PC-3 (cell line): Measurements from ENCODE around the gene HTR1D. TPM values are rescaled to one million over a fixed set of nuclear protein-coding genes. Genes with fewer than 3 reads are reported as not detected.

Source experiments
- ATAC-seq: fragments of 200-7000 bp; cut with Tn5 transposase; 2 replicates; pipeline ENCODE4 v1.9.1; 2020; ENCODE audit warnings: mild to moderate bottlenecking, moderate library complexity
- BruUV-seq: library from RNA; stranded (reverse); fragments of 400-500 nt; replicated peaks from 2 replicates; lab custom pipeline; 2021; lab: Mats Ljungman, UMichigan
- CTCF ChIA-PET: fragments of 300-600 bp; sonication (Branson Sonifier 250); formaldehyde crosslinking; loops from one replicate; lab custom pipeline; 2022; ENCODE audit warnings: antibody characterized with exemption; lab: Charles Lee
- POLR2A ChIA-PET: fragments of 300-600 bp; sonication (Branson Sonifier 250); formaldehyde crosslinking; loops from one replicate; lab custom pipeline; 2022; ENCODE audit warnings: antibody characterized with exemption; ENCODE audit not compliant: unreplicated experiment; lab: Charles Lee
- DNase-seq: peaks from one replicate; pipeline ENCODE4 v3.0.0-alpha.2; 2015
- H2AFZ ChIP-seq: fragments of 300-600 bp; sonication (generic); 2 replicates; pipeline ENCODE4 v1.6.0; 2016; ENCODE audit warnings: antibody characterized with exemption, low read length
- H3F3A ChIP-seq: fragments of 300-600 bp; sonication (generic); one replicate; pipeline ENCODE4 v1.6.0; 2017; ENCODE audit warnings: antibody characterized with exemption, low read length, control low read depth, mild to moderate bottlenecking; ENCODE audit not compliant: unreplicated experiment
- H3K27ac ChIP-seq: fragments of 300-600 bp; sonication (generic); 2 replicates; pipeline ENCODE4 v1.5.1; 2016; ENCODE audit warnings: mild to moderate bottlenecking, low read length
- H3K27me3 ChIP-seq: fragments of 300-600 bp; sonication (generic); 2 replicates; pipeline ENCODE4 v1.6.1; 2016; ENCODE audit warnings: low read length, mixed read lengths
- H3K36me3 ChIP-seq: fragments of 300-600 bp; sonication (generic); 2 replicates; pipeline ENCODE4 v1.6.1; 2016; ENCODE audit warnings: low read depth, mixed run types, low read length, mixed read lengths
- H3K4me1 ChIP-seq: fragments of 300-600 bp; sonication (generic); 2 replicates; pipeline ENCODE4 v1.5.1; 2016; ENCODE audit warnings: low read length; ENCODE audit not compliant: insufficient read depth
- H3K4me2 ChIP-seq: fragments of 300-600 bp; sonication (generic); 2 replicates; pipeline ENCODE4 v1.6.0; 2016; ENCODE audit warnings: low read length
- H3K4me3 ChIP-seq: fragments of 300-600 bp; sonication (generic); 2 replicates; pipeline ENCODE4 v1.5.1; 2016; ENCODE audit warnings: mild to moderate bottlenecking, low read length, mixed read lengths
- H3K79me2 ChIP-seq: fragments of 300-600 bp; sonication (generic); 2 replicates; pipeline ENCODE4 v1.6.1; 2017; ENCODE audit warnings: low read length, mixed read lengths
- H3K9ac ChIP-seq: fragments of 300-600 bp; sonication (generic); 2 replicates; pipeline ENCODE4 v1.6.0; 2016; ENCODE audit warnings: mild to moderate bottlenecking, low read length
- H3K9me2 ChIP-seq: fragments of 300-600 bp; sonication (generic); replicated peaks from 2 replicates; pipeline ENCODE4 v1.6.1; 2016; ENCODE audit warnings: mixed run types, low read length, mixed read lengths
- H3K9me3 ChIP-seq: fragments of 300-600 bp; sonication (generic); 2 replicates; pipeline ENCODE4 v1.6.1; 2016; ENCODE audit warnings: low read length, mixed read lengths
- H4K20me1 ChIP-seq: fragments of 300-600 bp; sonication (generic); 2 replicates; pipeline ENCODE4 v1.6.1; 2016; ENCODE audit warnings: low read length, mixed read lengths
- EZH2 ChIP-seq: fragments of 300-600 bp; sonication (generic); IDR thresholded peaks from one replicate; pipeline ENCODE4 v1.6.1; 2017; ENCODE audit warnings: antibody characterized with exemption, mild to moderate bottlenecking, low read length; ENCODE audit not compliant: unreplicated experiment
- EZH2phosphoT487 ChIP-seq: fragments of 300-600 bp; sonication (generic); IDR thresholded peaks from 2 replicates; pipeline ENCODE4 v1.6.1; 2018; ENCODE audit warnings: mild to moderate bottlenecking, antibody characterized with exemption, low read length, borderline replicate concordance
- intact Hi-C: fragments of 100-400 bp; cut with micrococcal nuclease; formaldehyde crosslinking; loops from 2 replicates; pipeline ENCODE4 v1.9.0; 2023
- total RNA-seq: library from RNA; depleted of rRNA; stranded (reverse); fragments of >200 nt; gene quantifications from 2 replicates; pipeline ENCODE4 v1.2.3, GENCODE V29; 2014
- TF ChIP-seq, protein P1 (sequence below): fragments of 300-600 bp; sonication (generic); conservative IDR thresholded peaks from 2 replicates; pipeline ENCODE4 v1.5.1; 2017; ENCODE audit warnings: antibody characterized with exemption, low read depth, mild to moderate bottlenecking, low read length

HTR1D gene
- total RNA-seq, 1 experiment from 2014 or later, result 1.3 TPM

DNA sequence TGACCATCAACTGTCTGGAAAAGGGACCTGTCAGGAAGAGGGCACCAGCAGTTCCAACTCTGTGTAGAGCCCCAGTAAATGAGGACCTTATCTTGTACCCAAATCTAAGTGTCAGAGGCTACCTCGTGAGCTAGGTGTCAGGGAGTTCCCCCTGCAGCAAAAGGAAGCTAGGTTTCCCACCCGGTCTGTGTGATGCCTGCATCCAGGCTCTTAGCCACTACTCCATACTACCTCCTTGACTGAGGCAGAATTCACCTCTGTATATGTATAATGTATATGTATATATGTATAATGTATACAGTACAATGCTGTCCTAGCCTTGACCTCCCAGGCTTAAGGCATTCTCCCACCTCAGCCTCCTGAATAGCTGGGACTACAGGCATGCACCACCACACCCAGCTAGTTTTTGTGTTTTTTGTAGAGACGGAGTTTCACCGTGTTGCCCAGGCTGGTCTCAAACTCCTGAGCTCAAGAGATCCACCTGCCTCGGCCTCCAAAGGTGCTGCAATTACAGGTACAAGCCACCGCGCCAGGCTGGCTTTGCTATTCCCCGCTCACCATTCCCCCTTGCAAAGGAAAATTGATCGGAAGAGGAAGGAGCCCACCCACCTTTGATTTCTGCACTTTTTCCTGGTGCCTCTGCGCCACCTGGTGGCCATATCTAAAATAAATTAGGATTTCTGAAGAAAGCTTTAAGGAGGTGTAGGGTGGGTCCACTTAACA lies 32.9 kb downstream of the HTR1D start:
- Histone ChIP-seq H3K4me2 (peak overlapping the region; percentile 82), H3K4me3 (0 out of 2 replicates have a peak overlapping the region, but pooled peaks have one; percentile 41), H3K4me1 (peaks cover 23% of the 10 kb centered on the region), H3K9me3 (no peaks in the 10 kb centered on the region), H3F3A (no peaks in the 10 kb centered on the region), H3K9ac (no peak overlapping the region), H3K9me2 (no peaks in the 10 kb centered on the region), H3K36me3 (no peaks in the 10 kb centered on the region), H3K79me2 (no peaks in the 10 kb centered on the region), H3K27ac (no peak overlapping the region), H3K27me3 (no peaks in the 10 kb centered on the region), H4K20me1 (no peaks in the 10 kb centered on the region), H2AFZ (peak overlapping the region; percentile 61; the same call in 1 of the 2 replicates)
- ChIA-PET POLR2A (no interaction called here), CTCF (interaction anchor here (0.7 to 3.5 kb wide), 5 partner anchors 10 to 208 kb away, joined by 3 to 30 read pairs (median 4); no protein-coding TSS in a partner anchor)
- BruUV-seq, result no TSS peak
- intact Hi-C loops, result loop anchor here (1.0 kb wide), 1 partner anchor 86 kb away; no protein-coding TSS in a partner anchor
- DNase-seq (peak; percentile 64), ATAC-seq (peak; percentile 14; the same call in 1 of the 2 replicates)
- TF ChIP-seq, protein P1, sequence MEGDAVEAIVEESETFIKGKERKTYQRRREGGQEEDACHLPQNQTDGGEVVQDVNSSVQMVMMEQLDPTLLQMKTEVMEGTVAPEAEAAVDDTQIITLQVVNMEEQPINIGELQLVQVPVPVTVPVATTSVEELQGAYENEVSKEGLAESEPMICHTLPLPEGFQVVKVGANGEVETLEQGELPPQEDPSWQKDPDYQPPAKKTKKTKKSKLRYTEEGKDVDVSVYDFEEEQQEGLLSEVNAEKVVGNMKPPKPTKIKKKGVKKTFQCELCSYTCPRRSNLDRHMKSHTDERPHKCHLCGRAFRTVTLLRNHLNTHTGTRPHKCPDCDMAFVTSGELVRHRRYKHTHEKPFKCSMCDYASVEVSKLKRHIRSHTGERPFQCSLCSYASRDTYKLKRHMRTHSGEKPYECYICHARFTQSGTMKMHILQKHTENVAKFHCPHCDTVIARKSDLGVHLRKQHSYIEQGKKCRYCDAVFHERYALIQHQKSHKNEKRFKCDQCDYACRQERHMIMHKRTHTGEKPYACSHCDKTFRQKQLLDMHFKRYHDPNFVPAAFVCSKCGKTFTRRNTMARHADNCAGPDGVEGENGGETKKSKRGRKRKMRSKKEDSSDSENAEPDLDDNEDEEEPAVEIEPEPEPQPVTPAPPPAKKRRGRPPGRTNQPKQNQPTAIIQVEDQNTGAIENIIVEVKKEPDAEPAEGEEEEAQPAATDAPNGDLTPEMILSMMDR, result peak; percentile 86
- TF ChIP-seq EZH2, result no peak
- no peak for TF ChIP-seq EZH2phosphoT487

DNA sequence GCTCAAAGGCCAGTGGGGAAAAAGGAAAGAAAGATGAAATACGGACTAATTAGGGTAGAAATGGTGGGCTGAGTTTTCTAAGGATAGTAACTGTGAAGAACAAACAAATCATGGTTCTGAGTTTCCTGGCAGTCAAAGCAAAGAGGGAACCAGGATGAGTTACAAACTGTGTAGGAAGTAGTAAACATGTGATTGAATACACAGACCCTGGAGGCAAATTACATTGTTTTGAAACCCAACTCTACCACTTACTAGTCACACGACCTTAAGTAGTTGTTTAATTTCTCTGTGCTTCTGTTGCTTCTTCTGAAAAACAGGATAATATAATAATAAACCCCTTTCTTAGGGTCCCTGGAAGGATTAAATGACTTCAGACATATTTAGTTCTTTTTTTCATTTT lies 37.4 kb downstream of the HTR1D start:
- BruUV-seq, result no TSS peak
- Histone ChIP-seq H3K79me2 (no peaks in the 10 kb centered on the region), H3K9ac (no peak overlapping the region), H3K9me3 (no peaks in the 10 kb centered on the region), H3K9me2 (no peaks in the 10 kb centered on the region), H3K27ac (no peak overlapping the region), H3K4me1 (peaks cover 8% of the 10 kb centered on the region; the same call in 1 of the 2 replicates), H3F3A (no peaks in the 10 kb centered on the region), H4K20me1 (no peaks in the 10 kb centered on the region), H3K4me3 (no peak overlapping the region), H3K27me3 (no peaks in the 10 kb centered on the region), H3K4me2 (no peak overlapping the region), H3K36me3 (no peaks in the 10 kb centered on the region), H2AFZ (no peak overlapping the region)
- intact Hi-C loops, result no loop called here
- TF ChIP-seq, protein P1, result no peak
- TF ChIP-seq EZH2 (no peak), EZH2phosphoT487 (no peak)
- ChIA-PET CTCF (interaction anchor here (0.7 kb wide), 1 partner anchor 70 kb away, joined by 11 read pairs; no protein-coding TSS in a partner anchor), POLR2A (interaction anchor here (0.7 kb wide), 1 partner anchor 11 kb away, joined by 15 read pairs; no protein-coding TSS in a partner anchor)
- no peak for ATAC-seq
- DNase-seq, result no peak

DNA sequence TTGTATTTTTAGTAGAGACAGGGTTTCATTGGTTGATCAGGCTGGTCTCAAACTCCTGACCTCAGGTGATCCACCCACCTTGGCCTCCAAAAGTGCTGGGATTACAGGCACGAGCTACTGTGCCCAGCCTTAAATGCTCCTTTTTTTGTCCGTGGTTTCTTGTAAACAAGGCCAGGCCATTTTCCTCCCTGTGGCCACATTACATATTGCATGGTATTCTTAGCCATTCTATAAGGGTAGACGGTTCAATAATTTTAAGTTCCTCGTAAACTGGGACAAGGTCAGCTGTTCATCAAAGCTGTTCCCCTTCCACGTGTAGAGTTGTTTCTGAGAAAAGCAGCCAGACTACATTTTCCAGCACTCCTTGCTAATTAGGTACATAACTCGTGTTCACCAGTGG lies 38.4 kb downstream of the HTR1D start:
- Histone ChIP-seq H3K4me1 (peaks cover 5% of the 10 kb centered on the region; the same call in 1 of the 2 replicates), H2AFZ (no peak overlapping the region), H3K27ac (no peak overlapping the region), H3K9me2 (no peaks in the 10 kb centered on the region), H3K4me2 (no peak overlapping the region), H3K36me3 (no peaks in the 10 kb centered on the region), H3K9ac (no peak overlapping the region), H3K27me3 (no peaks in the 10 kb centered on the region), H3F3A (no peaks in the 10 kb centered on the region), H3K9me3 (no peaks in the 10 kb centered on the region), H4K20me1 (no peaks in the 10 kb centered on the region), H3K4me3 (no peak overlapping the region), H3K79me2 (no peaks in the 10 kb centered on the region)
- ChIA-PET POLR2A (no interaction called here), CTCF (interaction anchor here (2.8 kb wide), 1 partner anchor 79 kb away, joined by 19 read pairs; no protein-coding TSS in a partner anchor)
- peak; percentile 48 for DNase-seq
- no peak for TF ChIP-seq EZH2
- TF ChIP-seq, protein P1, result peak; percentile 45; the same call in 1 of the 2 replicates
- ATAC-seq, result peak; percentile 29; the same call in 1 of the 2 replicates
- no TSS peak for BruUV-seq
- intact Hi-C loops, result no loop called here
